ENCODE results near the gene PROX2.

PROX2 gene

GRCh38 chr14:74846968-74847665, 28.8 kb downstream of the PROX2 start:
- DNase-seq (ENCODE audit: low read depth in 2 of 2) = no peak

GRCh38 chr14:74846168-74846567, 29.8 kb downstream of the PROX2 start:
- no peak for DNase-seq (ENCODE audit: low read depth in 2 of 2)

GRCh38 chr14:74843653-74844052, 32.3 kb downstream of the PROX2 start:
- DNase-seq (ENCODE audit: low read depth in 2 of 2) = no peak

GRCh38 chr14:74841230-74842207, 34.4 kb downstream of the PROX2 start:
- DNase-seq (ENCODE audit: low read depth in 2 of 2) = no peak

GRCh38 chr14:74840603-74841030, 35.3 kb downstream of the PROX2 start:
- no peak for DNase-seq (ENCODE audit: low read depth in 2 of 2)

- no peak for DNase-seq (ENCODE audit: low read depth in 2 of 2)
Measured at GRCh38 chr14:74838166-74838565, 37.8 kb downstream of the PROX2 start.

GRCh38 chr14:74836251-74836960, 39.5 kb downstream of the PROX2 start:
- DNase-seq (ENCODE audit: low read depth in 2 of 2) = no peak

GRCh38 chr14:74835645-74836250, 40.2 kb downstream of the PROX2 start:
- no peak for DNase-seq (ENCODE audit: low read depth in 2 of 2)

GRCh38 chr14:74834692-74835392, 41.1 kb downstream of the PROX2 start:
- DNase-seq (ENCODE audit: low read depth in 2 of 2) = no peak

- no peak for DNase-seq (ENCODE audit: low read depth in 2 of 2)
Measured at GRCh38 chr14:74832849-74833248, 43.1 kb downstream of the PROX2 start.

GRCh38 chr14:74829251-74829650, 46.7 kb downstream of the PROX2 start:
- no peak for DNase-seq (ENCODE audit: low read depth in 2 of 2)

- DNase-seq (ENCODE audit: low read depth in 2 of 2) = no peak
Measured at GRCh38 chr14:74826574-74826973, 49.4 kb downstream of the PROX2 start.
